GM12874 (cell line): Measurements from ENCODE around the gene DSP.

ENCODE experiments used
- TF ChIP-seq, protein P1 (sequence below): IDR thresholded peaks from 2 replicates; pipeline ENCODE4 v1.5.1; 2011; ENCODE audit warnings: low read depth, mild to moderate bottlenecking, control low read depth, low read length, moderate library complexity; ENCODE audit not compliant: insufficient read depth

DSP gene

DNA sequence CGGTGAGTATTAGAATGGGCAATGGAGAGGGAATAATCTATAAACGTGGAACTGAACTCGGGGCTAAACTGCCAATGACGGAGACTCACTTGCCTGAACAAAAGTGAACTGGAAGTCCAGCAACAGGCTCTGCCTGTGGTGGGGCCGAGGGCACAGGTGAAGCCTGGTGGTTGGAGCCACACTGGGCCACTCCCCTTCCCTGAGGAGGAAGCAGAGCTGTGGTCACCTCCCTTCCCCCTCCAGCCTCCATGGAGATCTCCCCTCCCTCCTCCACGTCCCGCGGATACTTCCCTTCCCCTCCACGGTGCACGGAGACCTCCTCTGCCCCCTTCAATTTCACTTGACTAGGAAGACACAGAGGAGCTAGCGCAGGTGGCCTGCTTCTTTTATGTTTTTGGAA is 14.7 kb upstream of the DSP start:
- TF ChIP-seq, protein P1, sequence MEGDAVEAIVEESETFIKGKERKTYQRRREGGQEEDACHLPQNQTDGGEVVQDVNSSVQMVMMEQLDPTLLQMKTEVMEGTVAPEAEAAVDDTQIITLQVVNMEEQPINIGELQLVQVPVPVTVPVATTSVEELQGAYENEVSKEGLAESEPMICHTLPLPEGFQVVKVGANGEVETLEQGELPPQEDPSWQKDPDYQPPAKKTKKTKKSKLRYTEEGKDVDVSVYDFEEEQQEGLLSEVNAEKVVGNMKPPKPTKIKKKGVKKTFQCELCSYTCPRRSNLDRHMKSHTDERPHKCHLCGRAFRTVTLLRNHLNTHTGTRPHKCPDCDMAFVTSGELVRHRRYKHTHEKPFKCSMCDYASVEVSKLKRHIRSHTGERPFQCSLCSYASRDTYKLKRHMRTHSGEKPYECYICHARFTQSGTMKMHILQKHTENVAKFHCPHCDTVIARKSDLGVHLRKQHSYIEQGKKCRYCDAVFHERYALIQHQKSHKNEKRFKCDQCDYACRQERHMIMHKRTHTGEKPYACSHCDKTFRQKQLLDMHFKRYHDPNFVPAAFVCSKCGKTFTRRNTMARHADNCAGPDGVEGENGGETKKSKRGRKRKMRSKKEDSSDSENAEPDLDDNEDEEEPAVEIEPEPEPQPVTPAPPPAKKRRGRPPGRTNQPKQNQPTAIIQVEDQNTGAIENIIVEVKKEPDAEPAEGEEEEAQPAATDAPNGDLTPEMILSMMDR, result no peak

DNA sequence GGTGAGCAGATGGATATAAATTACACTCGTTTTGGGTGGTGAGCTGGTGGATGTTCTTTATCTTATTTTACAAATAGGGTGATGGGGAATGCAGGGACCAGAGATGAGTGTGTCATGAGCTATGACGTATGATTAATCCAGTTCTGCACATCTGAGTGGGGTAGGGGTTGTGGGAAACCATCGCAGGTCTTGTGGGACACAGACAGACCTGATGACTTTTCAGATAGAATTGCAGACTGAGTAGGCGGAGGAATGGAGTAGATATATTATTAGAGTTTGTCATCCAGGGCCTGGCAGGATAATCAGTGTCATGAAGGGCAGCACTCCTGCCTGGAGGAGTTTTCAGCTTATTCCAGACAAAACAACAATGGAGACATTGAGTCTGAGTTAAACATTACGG is 12.9 kb upstream of the DSP start:
- TF ChIP-seq, protein P1, result no peak

DNA sequence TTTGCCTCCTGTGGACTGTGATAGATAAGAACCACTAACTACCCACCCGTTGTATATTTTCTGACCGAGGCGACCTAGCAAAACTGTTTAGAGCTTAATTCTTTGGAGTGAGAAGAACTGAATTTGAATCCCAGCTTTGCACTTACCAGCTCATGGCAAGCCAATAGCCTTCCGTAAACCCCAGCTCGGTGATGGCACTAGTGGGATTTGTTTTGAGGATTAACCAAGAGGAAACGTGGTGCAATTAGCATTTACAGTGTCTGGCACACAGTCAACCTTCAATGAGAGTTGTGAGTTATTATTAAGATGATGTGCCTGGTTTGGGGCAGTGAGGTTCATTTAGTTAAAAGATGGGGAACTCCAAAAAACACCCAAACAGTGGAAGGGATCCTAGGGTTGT is 12.3 kb upstream of the DSP start:
- TF ChIP-seq, protein P1, result no peak

DNA sequence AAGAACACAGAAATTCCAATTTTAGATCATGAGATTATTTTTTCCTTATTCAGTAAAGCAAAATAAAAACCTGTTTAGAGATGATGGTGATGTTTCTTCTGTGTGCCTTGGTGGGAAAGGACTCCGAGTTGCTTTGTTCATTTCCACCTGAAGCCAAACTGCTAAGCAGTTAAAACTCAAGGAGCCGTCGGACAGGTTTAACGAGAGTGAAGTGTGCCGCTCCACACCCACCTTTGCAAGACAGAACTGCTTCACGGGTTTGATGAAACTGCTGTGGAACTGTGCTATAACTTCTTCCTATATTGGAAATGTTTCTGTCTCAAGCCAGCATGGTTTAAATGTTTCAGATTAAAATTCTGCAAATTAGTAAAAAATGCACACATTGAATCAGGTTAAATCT is 9.2 kb upstream of the DSP start:
- TF ChIP-seq, protein P1, result no peak

DNA sequence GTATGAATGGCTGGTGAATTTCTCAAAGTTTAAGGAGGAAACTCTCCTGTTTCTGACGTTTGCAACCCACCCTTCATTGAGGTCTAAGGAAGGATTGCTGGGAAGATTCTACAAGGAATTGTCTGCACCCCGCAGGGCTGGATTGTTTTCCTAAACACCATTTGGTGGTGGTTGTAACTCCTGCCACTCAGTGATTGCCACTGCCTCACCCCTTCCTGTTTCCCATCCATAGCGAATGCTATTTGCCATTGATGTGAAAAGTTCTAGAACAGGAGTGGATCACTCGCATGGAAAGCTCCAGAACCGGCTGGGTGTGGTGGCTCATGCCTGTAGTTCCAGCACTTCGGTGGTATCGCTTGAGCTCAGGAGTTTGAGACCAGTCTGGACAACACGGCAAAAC is 8.7 kb upstream of the DSP start:
- TF ChIP-seq, protein P1, result no peak

DNA sequence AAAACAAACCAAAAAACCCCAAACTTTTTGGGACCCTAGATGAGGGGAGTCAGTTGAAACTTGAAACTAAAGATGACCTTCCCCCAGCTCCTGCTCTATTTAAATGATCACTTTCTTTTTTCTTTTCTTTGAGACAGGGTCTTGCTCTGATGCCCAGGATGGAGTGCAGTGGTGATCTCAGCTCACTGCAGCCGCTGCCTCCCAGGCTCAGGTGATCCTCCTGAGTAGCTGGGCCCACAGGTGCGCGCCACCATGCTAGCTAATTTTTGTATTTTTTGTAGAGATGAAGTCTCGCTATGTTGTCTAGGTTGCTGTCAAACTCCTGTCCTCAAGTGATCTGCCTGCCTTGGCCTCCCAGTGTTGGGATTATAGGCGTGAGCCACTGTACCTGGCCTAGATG is 7.3 kb upstream of the DSP start:
- TF ChIP-seq, protein P1, result no peak

DNA sequence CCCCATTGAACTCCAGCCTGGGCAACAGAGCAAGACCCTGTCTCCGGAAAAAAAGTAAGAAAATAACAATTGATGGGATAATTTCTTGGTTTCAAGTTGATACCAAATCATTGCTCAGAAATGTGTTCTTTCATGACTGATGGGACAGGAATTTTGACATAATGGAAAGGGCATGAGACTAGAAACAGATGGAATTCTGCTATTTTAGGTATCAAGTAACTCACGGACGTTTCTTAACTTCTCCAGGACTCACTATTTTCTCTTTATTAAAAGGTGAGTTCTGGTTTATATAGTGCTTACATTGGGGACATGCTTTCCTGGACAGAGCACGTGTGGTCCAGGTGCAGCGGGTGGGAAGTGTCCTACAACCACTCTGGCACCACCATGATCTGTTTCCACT is 6.0 kb upstream of the DSP start:
- TF ChIP-seq, protein P1, result no peak
